GM12872 (cell line): ENCODE measurements around the gene PRR5L.

Source experiments
- CTCF ChIP-seq: IDR thresholded peaks from 3 replicates; pipeline ENCODE4 v1.5.1; 2011; ENCODE audit warnings: low read depth, mild to moderate bottlenecking, low read length, moderate library complexity; ENCODE audit not compliant: insufficient read depth

PRR5L gene

GRCh38 chr11:36371181-36371580 is 75.1 kb downstream of the PRR5L start:
- no peak for TF ChIP-seq CTCF

- no peak for TF ChIP-seq CTCF
These were observed 75.5 kb downstream of the PRR5L start for GRCh38 chr11:36371590-36371989.

GRCh38 chr11:36372101-36372771 is 76.1 kb downstream of the PRR5L start:
- TF ChIP-seq CTCF: no peak

- TF ChIP-seq CTCF: no peak
These were observed 77.2 kb downstream of the PRR5L start for GRCh38 chr11:36373016-36374010.

GRCh38 chr11:36374726-36375125 is 78.6 kb downstream of the PRR5L start:
- no peak for TF ChIP-seq CTCF

- TF ChIP-seq CTCF: no peak
These were observed 79.4 kb downstream of the PRR5L start for GRCh38 chr11:36375353-36376008.

GRCh38 chr11:36376009-36376887 is 80.2 kb downstream of the PRR5L start:
- TF ChIP-seq CTCF: no peak
